Hematopoietic multipotent progenitor cell (in vitro differentiated cells): ENCODE data around the gene PLXNB2. TPM values are rescaled to one million over a fixed set of nuclear protein-coding genes. Genes with fewer than 3 reads are reported as not detected.
A peak's percentile ranks its signal among the peaks of the same experiment; 100 is the strongest.
"Not testable (repeated sequence)": the region's sequence is repeated elsewhere in the genome, so short reads cannot be mapped to it uniquely, and the experiment has no call there.

Source experiments
- DNase-seq, 3 donors: peaks; one replicate each; pipeline ENCODE4 v3.0.0-alpha.2; 2011 to 2015; ENCODE audit warnings: low read depth in 2 of 3, low spot score in 2 of 3
- total RNA-seq: library from RNA; depleted of rRNA; stranded (reverse); fragments of >200 nt; gene quantifications from one replicate; pipeline ENCODE4 v1.2.3, GENCODE V29; 2012

Gene PLXNB2, protein sequence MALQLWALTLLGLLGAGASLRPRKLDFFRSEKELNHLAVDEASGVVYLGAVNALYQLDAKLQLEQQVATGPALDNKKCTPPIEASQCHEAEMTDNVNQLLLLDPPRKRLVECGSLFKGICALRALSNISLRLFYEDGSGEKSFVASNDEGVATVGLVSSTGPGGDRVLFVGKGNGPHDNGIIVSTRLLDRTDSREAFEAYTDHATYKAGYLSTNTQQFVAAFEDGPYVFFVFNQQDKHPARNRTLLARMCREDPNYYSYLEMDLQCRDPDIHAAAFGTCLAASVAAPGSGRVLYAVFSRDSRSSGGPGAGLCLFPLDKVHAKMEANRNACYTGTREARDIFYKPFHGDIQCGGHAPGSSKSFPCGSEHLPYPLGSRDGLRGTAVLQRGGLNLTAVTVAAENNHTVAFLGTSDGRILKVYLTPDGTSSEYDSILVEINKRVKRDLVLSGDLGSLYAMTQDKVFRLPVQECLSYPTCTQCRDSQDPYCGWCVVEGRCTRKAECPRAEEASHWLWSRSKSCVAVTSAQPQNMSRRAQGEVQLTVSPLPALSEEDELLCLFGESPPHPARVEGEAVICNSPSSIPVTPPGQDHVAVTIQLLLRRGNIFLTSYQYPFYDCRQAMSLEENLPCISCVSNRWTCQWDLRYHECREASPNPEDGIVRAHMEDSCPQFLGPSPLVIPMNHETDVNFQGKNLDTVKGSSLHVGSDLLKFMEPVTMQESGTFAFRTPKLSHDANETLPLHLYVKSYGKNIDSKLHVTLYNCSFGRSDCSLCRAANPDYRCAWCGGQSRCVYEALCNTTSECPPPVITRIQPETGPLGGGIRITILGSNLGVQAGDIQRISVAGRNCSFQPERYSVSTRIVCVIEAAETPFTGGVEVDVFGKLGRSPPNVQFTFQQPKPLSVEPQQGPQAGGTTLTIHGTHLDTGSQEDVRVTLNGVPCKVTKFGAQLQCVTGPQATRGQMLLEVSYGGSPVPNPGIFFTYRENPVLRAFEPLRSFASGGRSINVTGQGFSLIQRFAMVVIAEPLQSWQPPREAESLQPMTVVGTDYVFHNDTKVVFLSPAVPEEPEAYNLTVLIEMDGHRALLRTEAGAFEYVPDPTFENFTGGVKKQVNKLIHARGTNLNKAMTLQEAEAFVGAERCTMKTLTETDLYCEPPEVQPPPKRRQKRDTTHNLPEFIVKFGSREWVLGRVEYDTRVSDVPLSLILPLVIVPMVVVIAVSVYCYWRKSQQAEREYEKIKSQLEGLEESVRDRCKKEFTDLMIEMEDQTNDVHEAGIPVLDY (N-terminal part only)
- total RNA-seq, result 91.8 TPM

DNA sequence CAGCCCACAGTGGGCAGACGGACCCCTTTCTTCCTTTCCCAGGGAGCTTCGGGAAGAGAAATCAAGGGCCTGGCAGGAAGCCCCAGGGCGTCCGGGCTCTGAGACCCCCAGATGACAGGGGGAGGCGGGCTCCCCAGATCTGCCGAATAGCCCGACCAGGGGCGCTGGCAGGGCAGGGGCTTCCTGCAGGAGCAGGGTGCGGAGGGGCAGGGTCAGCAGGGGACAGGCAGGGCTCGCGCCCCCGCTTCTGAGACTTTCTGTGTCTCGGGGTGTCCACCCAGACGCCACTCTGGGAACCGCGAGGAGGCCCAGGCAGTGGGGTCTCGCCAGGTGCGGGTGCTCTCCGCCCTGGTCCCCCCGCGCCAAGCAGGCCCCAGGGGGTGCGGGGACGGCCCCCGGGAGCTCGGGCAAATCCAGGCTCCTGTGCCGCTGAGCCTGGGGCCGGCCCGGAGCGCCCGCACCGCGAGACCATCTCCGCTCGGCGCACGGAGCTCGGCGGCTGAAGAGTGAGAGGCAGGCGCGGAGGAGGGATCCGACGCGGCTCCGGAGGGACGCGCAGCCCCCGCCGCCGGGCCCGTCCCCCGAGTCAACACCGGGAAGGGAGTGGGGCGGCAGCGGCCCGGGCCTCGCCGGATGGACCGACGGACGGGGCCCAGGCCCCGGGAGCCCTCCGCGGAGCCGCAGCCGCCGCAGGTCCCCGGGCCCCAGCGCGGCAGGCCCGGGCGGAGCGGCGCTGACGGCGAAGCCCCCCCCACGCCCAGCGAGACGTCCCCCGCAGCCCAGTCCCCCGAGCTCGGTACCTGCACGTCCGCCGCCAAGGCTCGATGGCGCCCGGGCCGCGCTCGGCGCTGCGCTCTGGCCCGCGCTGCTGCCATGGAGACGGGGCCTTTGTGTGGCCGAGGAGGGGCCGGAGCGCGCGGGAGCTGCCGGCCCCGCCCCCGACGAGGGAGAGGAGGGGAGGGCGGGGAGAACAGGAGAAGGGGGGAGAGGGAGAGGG lies at the start of gene PLXNB2:
PLXNB2 (minus strand) TSS at position 894 of the 997 bp plus-strand sequence. CDS start 17,062 bp downstream, outside the sequence.
- DNase-seq, result peak in 1 of 3 donors; percentile 62

DNA sequence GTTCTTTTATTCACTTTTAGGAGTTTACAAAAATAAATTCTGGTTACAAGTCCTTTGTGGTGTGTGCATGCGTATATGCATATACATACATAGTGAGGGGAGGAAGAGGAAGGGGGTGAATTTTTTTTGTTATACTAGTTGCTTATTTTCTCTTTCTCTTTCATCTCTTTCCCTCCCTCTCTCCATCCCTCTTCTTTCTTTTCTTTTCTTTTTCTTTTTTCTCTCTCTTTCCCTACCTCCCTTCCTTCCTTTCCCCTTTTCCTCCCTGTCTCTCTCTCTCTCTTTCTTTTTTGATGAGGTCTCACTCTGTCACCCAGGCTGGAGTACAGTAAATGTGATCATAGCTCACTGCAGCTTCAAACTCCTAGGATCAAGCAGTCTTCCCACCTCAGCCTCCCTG lies 49.8 kb upstream of the PLXNB2 start:
- no peak for DNase-seq

DNA sequence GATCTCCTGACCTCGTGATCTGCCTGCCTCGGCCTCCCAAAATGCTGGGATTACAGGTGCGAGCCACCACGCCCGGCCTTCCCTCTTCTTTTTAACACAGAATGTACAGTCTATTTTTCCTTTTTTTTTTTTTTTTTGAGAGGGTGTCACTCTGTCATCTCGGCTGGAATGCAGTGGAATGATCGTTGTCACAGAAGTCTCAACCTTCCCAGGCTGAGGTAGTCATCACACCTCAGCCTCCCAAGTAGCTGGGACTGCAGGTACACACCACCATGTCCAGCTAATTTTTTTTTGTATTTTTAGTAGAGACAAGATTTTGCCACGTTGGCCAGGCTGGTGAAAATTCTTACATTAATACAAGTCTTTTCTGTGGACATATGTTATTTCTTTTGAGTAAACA lies 48.7 kb upstream of the PLXNB2 start:
- DNase-seq, result no peak

DNA sequence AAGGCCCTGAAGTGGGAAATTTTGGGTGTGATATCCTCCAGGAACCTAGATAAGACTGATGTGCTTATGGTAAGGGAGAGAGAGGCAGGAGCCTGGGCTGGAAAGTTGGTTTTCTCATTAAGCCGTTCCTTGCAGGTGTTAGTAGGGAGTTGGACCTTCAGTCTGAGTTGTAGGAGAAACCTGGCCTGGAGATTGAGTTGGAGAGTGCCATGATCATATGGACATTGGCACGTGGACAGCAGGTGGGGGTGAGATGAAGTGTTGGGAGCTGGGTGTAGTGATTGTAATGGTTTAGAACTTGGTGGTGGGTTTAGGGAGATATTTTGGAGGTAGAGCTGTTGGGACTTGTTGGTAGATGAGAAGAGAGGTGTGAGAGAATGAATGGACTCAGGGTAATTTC lies 40.6 kb upstream of the PLXNB2 start:
- DNase-seq, result no peak

DNA sequence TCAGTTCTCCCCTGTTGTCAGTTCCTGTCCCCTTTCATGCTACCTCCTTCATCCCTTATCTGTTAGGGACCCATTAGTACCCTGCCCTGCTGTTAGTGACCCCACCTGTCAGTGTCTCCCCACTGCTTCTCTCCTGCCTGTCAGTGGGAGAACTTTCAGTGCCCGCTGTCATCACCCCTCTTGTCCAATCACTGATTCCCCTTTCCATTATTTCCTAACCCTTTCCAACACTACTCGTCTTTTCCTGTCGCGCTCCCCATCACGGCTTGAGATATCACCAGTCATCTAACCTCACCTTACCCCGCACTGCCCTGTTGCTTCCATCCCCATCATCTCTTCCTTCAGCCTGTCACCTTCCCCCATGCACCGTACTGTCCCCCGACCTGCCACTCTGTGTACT lies 39.7 kb upstream of the PLXNB2 start:
- DNase-seq, result no peak

DNA sequence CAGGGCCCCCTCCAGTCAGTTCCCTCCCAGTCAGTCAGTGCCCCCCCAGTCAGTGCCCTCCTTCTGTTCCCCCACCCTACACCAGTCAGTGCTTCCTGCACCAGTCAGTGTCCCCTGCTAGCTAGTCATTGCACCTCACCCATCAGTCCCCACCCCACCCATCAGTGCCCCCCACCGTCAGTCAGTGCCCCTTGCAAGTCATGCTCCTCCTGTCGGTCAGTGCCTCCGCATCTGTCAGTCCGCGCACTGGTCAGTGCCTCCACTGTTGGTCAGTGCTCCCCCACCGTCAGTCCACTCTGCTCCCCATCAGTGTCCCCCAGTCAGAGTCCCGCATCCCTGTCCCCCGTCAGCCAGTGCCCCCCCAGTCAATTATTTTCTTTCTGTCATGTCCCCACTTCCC lies 39.0 kb upstream of the PLXNB2 start:
- DNase-seq, result no peak

DNA sequence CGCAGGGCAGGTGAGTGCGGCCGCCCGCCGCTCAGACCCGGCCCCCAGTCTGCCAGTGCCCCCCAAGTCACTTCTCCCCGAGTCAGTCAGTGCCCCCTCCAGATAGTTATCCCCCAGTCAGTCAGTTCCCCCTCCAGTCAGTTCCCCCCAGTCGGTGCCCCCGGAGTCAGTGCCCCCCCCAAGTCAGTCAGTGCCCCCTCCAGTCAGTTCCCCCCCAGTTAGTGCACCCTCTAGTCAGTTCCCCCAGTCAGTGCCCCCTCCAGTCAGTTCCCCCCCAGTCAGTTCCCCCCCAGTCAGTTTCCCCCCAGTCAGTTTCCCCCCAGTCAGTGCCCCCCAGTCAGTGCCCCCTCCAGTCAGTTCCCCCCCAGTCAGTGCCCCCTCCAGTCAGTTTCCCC lies 36.1 kb upstream of the PLXNB2 start:
- DNase-seq, result no peak

DNA sequence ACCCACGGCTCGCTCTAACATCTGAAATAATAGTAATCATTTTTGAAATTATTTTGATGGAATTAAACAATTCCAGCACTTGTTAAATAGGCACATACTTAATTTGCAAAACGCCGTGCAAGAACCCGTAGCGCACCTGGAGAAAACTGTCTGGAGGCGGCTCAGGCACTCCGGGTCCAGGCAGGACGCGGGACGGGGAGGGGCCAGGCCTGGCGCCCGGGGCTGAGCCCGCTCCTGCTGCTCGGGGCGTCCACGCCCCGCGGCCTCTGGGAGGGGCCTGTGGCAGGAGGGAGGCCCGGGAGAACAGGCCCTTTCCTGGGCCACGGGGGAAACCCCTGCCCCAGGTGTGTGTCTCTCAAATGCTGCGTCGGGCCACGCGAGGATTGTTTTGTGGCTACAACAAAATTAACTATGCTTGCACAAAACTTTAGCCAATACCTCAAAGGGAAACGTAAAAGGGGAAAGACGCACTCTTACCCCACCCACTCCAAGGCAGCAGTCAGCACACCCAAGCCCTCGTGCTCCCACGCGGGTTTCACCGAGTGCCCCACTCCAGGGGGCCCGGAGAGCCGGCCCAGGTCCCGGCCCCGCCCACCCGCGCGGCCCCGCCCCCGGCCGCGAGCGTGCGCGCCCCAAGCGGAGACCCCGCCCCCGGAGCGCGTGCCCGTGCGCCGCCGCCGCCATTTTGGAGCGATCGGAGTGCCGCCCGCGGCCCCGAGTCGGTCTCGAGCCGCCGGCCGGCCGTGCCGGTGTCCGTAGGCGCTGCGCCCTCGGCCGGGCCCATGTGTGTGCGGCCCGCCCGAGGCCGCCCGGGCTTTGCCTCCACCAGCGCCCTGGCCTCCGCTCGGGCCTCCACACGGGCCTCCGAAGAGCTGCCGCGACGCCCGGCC lies 35.5 kb upstream of the PLXNB2 start, which contains the start of gene PPP6R2:
PPP6R2 (plus strand) TSS at position 677 of the 890 bp plus-strand sequence. CDS start 50,582 bp downstream, outside the sequence.
- DNase-seq, result peak; percentile 75 to 79 (median 75)

DNA sequence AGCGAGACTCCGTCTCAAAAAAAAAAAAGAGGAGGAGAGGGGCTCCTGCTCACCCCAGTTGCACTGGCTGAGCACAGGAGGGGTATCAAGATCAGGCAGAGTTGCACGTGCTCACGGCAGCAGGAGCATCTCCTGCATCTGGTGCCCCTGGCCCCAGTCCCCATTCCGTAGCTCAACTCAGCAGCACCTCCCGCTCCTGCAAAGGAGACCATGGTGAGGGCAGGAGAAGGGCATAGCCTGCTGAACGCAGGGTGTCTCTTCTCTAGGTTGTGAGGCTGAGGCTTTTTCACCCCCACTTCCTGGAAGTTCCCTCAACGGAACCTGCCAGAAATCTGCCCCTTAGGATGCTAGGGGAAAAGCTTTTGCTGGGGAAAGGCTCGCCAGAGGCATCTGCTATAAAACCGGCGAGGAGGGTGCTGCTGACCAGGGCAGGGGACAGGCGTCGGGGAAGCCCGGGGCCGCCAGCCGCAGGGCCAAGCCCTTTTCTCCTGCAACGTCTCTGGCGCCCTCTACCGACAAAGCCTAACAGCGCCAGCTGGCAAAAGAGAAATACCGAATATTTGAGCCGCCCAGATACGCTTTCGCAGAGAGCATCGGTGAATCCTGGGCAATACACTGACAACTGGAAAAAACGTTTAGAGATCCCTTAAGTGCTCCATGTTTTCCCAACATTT lies 34.7 kb upstream of the PLXNB2 start:
- DNase-seq, result peak; percentile 77 to 93 (median 84)

DNA sequence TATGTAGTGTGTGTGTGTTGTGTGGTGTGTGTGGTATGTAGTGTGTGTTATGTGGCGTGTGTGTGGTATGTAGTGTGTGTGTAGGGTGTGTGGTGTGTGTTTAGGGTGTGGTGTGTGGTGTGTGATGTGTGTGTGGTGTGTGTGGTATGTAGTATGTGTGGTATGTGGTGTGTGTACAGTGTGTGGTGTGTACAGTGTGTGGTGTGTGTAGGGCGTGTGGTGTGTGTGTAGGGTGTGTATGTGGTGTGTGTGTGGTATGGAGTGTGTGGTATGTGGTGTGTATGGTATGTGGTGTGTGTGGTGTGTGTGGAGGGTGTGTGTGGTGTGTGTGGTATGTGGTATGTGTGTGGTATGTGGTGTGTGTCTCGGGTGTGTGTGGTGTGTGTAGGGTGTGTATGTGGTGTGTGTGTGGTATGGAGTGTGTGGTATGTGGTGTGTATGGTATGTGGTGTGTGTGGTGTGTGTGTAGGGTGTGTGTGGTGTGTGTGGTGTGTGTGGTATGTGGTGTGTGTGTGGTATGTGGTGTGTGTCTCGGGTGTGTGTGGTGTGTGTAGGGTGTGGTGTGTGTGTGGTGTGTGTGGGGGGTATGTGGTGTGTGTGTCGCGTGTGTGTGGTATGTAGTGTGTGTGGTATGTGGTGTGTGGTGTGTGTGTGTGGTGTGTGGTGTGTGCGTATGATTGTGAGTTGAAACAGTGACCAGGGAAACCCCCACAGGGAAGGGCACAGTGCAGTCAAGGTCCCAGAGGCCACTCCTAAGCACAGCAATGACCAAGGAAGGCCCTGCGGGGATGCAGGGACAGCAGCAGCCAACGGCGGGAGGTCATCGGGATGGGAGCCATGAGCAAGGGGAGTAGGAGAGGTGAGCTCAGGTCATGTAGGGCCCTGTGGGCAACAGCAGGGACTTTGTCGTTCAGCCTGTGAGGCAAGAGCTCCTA lies 32.8 kb upstream of the PLXNB2 start:
- DNase-seq, result peak in 2 of 3 donors; percentile 24 to 41

DNA sequence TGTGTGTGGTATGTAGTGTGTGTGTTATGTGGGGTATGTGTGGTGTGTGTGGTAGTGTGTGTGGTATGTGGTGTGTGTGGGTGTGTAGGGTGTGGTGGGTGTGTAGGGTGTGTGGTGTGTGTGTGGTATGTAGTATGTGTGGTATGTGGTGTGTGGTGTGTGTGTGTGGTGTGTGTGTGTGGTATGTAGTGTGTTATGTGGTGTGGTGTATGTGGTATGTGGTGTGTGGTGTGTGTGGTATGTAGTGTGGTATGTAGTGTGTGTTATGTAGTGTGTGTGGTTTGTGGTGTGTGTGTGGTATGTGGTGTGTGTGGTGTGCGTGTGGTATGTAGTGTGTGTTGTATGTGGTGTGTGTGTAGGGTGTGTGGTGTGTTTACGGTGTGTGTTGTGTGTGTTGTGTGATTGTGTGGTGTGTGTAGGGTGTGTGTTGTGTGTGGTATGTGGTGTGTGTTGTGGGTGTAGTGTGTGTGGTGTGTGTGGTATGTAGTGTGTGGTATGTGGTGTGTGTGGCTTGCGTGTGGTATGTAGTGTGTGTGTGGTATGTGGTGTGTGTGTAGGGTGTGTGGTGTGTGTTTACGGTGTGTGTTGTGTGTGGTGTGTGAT lies 31.5 kb upstream of the PLXNB2 start:
- DNase-seq, result no peak

DNA sequence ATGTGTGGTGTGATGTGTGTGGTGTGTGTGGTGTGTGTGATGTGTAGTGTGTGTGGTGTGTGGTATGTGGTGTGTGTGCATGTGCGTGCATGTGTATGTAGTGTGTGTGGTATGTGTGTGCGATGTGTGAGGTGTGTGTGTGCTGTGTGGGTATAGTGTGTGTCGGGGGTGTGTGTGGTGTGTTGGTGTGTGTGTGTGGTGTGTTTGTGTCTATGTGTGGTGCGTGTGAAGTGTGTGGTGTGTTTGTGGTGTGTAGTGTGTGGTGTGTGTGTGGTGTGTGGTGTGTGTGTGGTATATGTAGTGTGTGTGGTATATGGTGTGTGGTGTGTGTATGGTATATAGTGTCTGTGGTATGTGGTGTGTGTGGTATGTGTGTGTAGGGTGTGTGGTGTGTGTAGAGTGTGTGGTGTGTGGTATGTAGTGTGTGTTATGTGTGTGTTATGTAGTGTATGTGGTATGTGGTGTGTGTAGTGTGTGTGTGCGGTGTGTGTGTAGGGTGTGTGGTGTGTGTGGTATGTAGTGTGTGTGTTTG lies 30.7 kb upstream of the PLXNB2 start:
- no peak for DNase-seq

DNA sequence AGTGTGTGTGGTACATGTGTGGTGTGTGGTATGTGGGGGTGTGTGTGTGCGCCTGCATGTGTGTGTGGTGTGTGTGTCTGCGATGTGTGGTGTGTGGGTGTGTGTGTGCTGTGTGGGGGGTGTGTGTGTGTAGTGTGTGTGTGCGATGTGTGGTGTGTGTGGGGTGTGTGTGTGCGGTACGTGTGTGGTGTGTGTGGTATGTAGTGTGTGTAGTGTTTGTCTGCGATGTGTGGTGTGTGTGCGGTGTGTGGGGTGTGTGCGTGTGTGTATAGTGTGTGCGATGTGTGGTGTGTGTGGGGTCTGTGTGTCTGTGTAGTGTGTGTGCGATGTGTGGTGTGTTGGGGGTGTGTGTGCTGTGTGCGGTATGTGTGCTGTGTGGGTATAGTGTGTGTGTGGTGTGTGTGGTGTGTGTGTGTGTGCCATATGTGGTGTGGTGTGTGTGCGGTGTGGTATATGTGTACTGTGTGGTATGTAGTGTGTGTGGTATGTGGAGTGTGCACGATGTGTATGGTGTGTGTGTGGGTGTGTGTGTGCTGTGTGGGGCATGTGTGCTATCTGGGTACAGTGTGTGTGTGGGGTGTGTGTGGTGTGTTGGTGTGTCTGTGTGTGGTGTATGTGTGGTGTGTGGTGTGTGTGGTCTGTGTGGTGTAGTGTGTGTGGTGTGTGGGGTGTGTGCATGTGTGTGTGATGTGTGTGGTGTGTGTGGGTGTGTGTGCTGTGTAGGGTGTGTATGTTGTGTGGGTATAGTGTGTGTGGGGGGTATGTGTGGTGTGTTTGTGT lies 30.0 kb upstream of the PLXNB2 start:
- no peak for DNase-seq

DNA sequence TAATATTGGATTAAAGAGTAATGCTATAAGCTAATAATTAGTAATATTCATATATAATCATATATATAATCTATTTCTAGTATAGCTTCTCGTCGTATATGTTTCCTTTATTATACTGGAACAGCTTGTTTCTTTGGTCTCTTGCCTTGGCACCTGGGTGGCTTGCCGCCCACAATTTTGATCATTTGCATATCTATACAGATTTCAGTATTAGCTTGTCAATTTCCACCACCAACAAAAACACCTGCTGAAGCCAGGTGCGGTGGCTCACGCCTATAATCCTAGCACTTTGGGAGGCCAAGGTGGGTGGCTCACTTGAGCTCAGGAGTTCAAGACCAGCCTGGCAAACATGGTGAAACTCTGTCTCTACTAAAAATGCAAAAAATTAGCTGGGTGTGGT lies 27.0 kb upstream of the PLXNB2 start:
- DNase-seq, result not testable (repeated sequence)

DNA sequence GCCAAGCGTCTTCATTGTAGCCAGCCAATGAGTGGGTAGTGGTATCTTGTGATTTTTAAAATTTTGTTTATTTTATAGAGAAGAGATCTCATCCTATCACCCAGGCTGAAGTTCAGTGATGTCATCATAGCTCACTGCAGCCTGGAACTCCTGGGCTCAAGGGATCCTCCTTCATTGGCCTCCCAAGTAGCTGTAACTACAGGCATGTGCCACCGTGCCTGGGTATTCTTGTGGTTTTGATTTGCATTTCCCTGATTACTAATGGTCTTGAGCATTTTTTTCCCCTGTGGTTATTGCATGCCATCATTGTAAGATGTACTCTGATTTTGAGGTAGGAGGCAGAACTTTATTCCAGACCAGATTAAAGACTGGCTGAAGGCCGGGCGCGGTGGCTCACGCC lies 21.8 kb upstream of the PLXNB2 start:
- peak in 1 of 3 donors; percentile 44 for DNase-seq

DNA sequence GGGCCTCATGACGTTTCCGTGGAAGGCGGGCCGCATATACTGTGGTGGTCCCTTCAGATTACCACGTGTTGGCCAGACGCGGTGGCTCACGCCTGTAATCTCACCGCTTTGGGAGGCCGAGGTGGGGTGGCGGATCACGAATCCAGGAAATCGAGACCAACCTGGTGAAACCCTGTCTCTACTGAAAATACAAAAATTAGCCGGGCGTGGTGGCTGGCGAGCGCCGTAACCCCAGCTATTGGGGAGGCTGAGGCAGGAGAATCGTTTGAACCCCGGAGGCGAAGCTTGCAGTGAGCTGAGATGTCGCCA lies 20.2 kb upstream of the PLXNB2 start:
- DNase-seq, result no peak
